ENCODE results near the gene ATF6. TPM values are rescaled to one million over a fixed set of nuclear protein-coding genes. Genes with fewer than 3 reads are reported as not detected.
"Not testable (repeated sequence)": the region's sequence is repeated elsewhere in the genome, so short reads cannot be mapped to it uniquely, and the experiment has no call there.

The ATF6 gene
- total RNA-seq, 1 donor from 2014 or later, result 14.6 TPM

GRCh38 chr1:161749509-161750407 is 16.4 kb upstream of the ATF6 start, which contains the start of gene DUSP12:
Gene DUSP12 (plus strand): TSS chr1:161749786. CDS start chr1:161749802, 16 bp downstream.
- Histone ChIP-seq H3K4me1 (ENCODE audit: control insufficient read depth in 3 of 3, insufficient read depth in 3 of 3, low read length in 3 of 3) (peaks cover 7 to 12% (median 11%) of the 10 kb centered on the region in 3 donors), H3K9me3 (ENCODE audit: control insufficient read depth in 3 of 3, low read length in 3 of 3) (no peaks in the 10 kb centered on the region), H3K27ac (ENCODE audit: low read depth, low read length) (peak within 1 kb of the TSS; percentile 59), H3K36me3 (ENCODE audit: control insufficient read depth in 3 of 3, insufficient read depth in 3 of 3, low read length in 3 of 3) (peaks cover 9 to 20% (median 15%) of the 10 kb centered on the region in 3 donors), H3K9ac (ENCODE audit: low read depth in 1 of 3, low read length in 3 of 3) (peak within 1 kb of the TSS; percentile 86 to 92 (median 88)), H3K4me3 (ENCODE audit: low read length in 3 of 3) (peak within 1 kb of the TSS; percentile 79 to 94 (median 92)), H3K27me3 (ENCODE audit: control insufficient read depth in 3 of 3, insufficient read depth in 3 of 3, low read length in 3 of 3) (no peaks in the 10 kb centered on the region)

DNA sequence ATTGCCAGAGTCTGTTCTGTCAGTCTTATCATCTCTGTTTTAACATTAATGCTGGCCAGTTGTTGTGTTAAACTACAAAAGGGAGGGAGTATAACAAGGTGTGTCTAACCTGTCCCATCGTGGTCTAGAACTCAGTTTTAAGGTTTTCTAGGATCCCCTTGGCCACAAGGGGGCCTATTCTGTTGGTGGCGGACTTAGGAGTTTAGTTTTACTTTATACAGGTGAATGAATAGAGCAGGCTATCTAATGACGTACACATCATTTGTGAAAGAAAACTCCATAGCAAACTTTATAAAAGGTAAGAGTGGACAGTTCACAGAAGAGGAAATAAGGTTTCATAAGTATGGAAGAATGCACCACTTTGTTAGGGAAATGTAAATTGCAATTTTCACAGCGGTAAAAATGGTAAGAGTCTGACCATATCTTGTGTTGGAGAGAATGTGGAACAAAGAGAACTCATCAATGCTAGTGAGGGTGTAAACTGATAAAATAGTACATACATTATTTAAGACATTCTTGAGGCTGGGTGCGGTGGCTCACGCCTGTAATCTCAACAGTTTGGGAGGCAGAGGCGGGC is 2.5 kb upstream of the ATF6 start:
- Histone ChIP-seq H3K27ac (ENCODE audit: low read depth, low read length) (no peak overlapping the region), H3K36me3 (ENCODE audit: control insufficient read depth in 3 of 3, insufficient read depth in 3 of 3, low read length in 3 of 3) (peaks cover 0 to 2% (median 0%) of the 10 kb centered on the region in 3 donors), H3K4me3 (ENCODE audit: low read length in 3 of 3) (no peak overlapping the region), H3K9ac (ENCODE audit: low read depth in 1 of 3, low read length in 3 of 3) (no peak overlapping the region), H3K9me3 (ENCODE audit: control insufficient read depth in 3 of 3, low read length in 3 of 3) (no peaks in the 10 kb centered on the region), H3K27me3 (ENCODE audit: control insufficient read depth in 3 of 3, insufficient read depth in 3 of 3, low read length in 3 of 3) (no peaks in the 10 kb centered on the region), H3K4me1 (ENCODE audit: control insufficient read depth in 3 of 3, insufficient read depth in 3 of 3, low read length in 3 of 3) (peaks cover 8 to 19% (median 10%) of the 10 kb centered on the region in 3 donors)

GRCh38 chr1:161768461-161768860 is 2.3 kb downstream of the ATF6 start:
- no peak overlapping the region for H3K9ac ChIP-seq (ENCODE audit: low read depth in 1 of 3, low read length in 3 of 3)
- H3K4me1 ChIP-seq (ENCODE audit: control insufficient read depth in 3 of 3, insufficient read depth in 3 of 3, low read length in 3 of 3), result peaks cover 16 to 19% (median 16%) of the 10 kb centered on the region in 3 donors
- no peaks in the 10 kb centered on the region for H3K36me3 ChIP-seq (ENCODE audit: control insufficient read depth in 3 of 3, insufficient read depth in 3 of 3, low read length in 3 of 3)
- H3K9me3 ChIP-seq (ENCODE audit: control insufficient read depth in 3 of 3, low read length in 3 of 3), result no peaks in the 10 kb centered on the region
- H3K27ac ChIP-seq (ENCODE audit: low read depth, low read length), result no peak overlapping the region
- H3K27me3 ChIP-seq (ENCODE audit: control insufficient read depth in 3 of 3, insufficient read depth in 3 of 3, low read length in 3 of 3), result no peaks in the 10 kb centered on the region
- H3K4me3 ChIP-seq (ENCODE audit: low read length in 3 of 3), result no peak overlapping the region

DNA sequence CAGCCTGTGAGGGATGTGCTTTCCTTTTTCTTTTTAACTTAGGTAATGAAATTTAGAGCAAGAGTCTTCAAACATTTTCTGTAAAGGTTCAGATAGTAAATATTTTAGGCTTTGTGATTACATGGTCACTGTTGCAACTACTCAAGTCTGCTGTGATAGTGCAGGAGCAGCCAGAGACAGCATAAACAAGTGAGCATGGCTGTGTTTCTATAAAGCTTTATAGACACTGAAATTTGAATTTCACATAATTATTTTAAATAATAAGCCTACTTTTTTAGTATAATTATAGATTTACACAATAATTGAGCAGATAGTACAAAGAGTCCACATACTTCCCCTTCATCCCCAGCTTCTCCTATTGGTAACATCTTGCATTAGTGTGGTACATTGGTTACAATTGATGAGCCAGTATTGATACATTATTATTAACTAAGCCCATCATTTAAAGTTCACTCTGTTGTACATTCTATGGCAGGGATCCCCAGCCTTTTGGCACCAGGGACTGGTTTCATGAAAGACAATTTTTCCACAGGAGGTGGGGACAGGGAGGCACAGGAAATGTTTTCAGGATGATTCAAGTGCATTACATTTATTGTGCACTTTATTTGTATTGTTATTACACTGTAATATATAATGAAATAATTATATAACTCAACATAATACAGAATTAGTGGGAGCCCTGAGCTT is 3.0 kb downstream of the ATF6 start:
- Histone ChIP-seq H3K27ac (ENCODE audit: low read depth, low read length) (no peak overlapping the region), H3K36me3 (ENCODE audit: control insufficient read depth in 3 of 3, insufficient read depth in 3 of 3, low read length in 3 of 3) (no peaks in the 10 kb centered on the region), H3K27me3 (ENCODE audit: control insufficient read depth in 3 of 3, insufficient read depth in 3 of 3, low read length in 3 of 3) (no peaks in the 10 kb centered on the region), H3K4me1 (ENCODE audit: control insufficient read depth in 3 of 3, insufficient read depth in 3 of 3, low read length in 3 of 3) (peaks cover 16 to 19% (median 16%) of the 10 kb centered on the region in 3 donors), H3K9me3 (ENCODE audit: control insufficient read depth in 3 of 3, low read length in 3 of 3) (no peaks in the 10 kb centered on the region), H3K4me3 (ENCODE audit: low read length in 3 of 3) (no peak overlapping the region), H3K9ac (ENCODE audit: low read depth in 1 of 3, low read length in 3 of 3) (no peak overlapping the region)

DNA sequence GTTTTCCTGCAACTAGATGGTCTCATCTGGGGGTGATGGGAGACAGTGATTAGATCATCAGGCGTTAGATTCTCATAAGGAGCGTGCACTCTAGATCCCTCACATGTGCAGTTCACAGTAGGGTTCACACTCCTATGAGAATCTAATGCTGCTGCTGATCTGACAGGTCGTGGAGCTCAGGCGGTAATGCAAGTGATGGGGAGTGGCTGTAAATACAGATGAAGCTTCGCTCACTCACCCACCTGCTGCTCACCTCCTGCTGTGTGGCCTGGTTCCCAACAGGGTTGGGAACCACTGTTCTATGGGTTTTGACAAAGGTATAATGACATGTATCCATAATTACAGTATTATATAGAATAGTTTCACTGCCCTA is 3.5 kb downstream of the ATF6 start:
- H3K27me3 ChIP-seq (ENCODE audit: control insufficient read depth in 3 of 3, insufficient read depth in 3 of 3, low read length in 3 of 3); H3K4me3 ChIP-seq (ENCODE audit: low read length in 3 of 3); H3K9me3 ChIP-seq (ENCODE audit: control insufficient read depth in 3 of 3, low read length in 3 of 3); H3K27ac ChIP-seq (ENCODE audit: low read depth, low read length); H3K36me3 ChIP-seq (ENCODE audit: control insufficient read depth in 3 of 3, insufficient read depth in 3 of 3, low read length in 3 of 3); H3K9ac ChIP-seq (ENCODE audit: low read depth in 1 of 3, low read length in 3 of 3): not testable (repeated sequence)
- peaks cover 16 to 19% (median 16%) of the 10 kb centered on the region in 3 donors for H3K4me1 ChIP-seq (ENCODE audit: control insufficient read depth in 3 of 3, insufficient read depth in 3 of 3, low read length in 3 of 3)

- H3K9ac ChIP-seq (ENCODE audit: low read depth in 1 of 3, low read length in 3 of 3), result no peak overlapping the region
- no peak overlapping the region for H3K27ac ChIP-seq (ENCODE audit: low read depth, low read length)
- H3K36me3 ChIP-seq (ENCODE audit: control insufficient read depth in 3 of 3, insufficient read depth in 3 of 3, low read length in 3 of 3), result no peaks in the 10 kb centered on the region
- H3K4me3 ChIP-seq (ENCODE audit: low read length in 3 of 3), result no peak overlapping the region
- peaks cover 16 to 19% (median 16%) of the 10 kb centered on the region in 3 donors for H3K4me1 ChIP-seq (ENCODE audit: control insufficient read depth in 3 of 3, insufficient read depth in 3 of 3, low read length in 3 of 3)
- H3K9me3 ChIP-seq (ENCODE audit: control insufficient read depth in 3 of 3, low read length in 3 of 3), result no peaks in the 10 kb centered on the region
- H3K27me3 ChIP-seq (ENCODE audit: control insufficient read depth in 3 of 3, insufficient read depth in 3 of 3, low read length in 3 of 3), result no peaks in the 10 kb centered on the region
These were observed 4.1 kb downstream of the ATF6 start for GRCh38 chr1:161770250-161770649.

DNA sequence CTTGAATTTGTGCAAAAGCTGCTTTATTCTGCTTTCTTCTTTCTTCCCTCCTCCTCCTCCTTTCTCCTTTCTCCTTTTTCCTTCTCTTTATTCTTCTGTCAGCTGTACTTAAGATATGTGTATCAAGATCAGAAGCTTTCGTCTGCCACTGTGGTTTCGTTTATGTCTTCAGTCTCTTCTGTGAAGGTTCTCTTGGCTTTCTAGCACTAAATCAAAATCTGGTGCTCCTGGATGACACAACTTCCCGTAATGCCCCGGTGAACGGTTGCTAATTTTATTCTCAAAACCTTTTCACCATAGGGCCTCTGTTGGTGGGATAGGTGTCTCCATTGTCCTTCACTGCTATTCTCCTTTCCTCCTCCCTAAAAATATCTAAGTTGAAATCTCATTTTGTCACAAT is 5.0 kb downstream of the ATF6 start:
- Histone ChIP-seq H3K9ac (ENCODE audit: low read depth in 1 of 3, low read length in 3 of 3) (no peak overlapping the region), H3K9me3 (ENCODE audit: control insufficient read depth in 3 of 3, low read length in 3 of 3) (no peaks in the 10 kb centered on the region), H3K27ac (ENCODE audit: low read depth, low read length) (peak overlapping the region; percentile 51), H3K4me3 (ENCODE audit: low read length in 3 of 3) (no peak overlapping the region), H3K36me3 (ENCODE audit: control insufficient read depth in 3 of 3, insufficient read depth in 3 of 3, low read length in 3 of 3) (no peaks in the 10 kb centered on the region), H3K27me3 (ENCODE audit: control insufficient read depth in 3 of 3, insufficient read depth in 3 of 3, low read length in 3 of 3) (no peaks in the 10 kb centered on the region), H3K4me1 (ENCODE audit: control insufficient read depth in 3 of 3, insufficient read depth in 3 of 3, low read length in 3 of 3) (peaks cover 16 to 19% (median 16%) of the 10 kb centered on the region in 3 donors)

DNA sequence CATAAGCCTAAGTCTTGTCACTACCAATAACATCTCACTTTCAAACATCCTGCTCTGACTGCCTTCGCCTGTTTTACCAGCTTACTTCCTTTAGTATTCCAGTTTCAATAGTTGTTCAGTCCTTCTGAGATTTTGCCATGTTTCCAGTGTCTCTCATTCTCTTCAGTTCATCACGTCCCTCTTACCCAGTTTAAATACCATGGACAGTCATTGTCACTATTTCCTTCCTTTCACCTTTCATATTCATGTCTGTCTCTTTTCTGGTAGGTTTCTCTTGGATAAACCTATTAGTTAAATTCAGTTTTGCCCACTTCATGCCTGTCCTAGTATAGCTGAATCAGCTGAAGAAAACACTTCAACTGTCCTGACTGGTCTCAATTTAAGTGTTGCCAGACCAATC is 5.9 kb downstream of the ATF6 start:
- peak overlapping the region; percentile 51 for H3K27ac ChIP-seq (ENCODE audit: low read depth, low read length)
- peaks cover 11 to 13% (median 13%) of the 10 kb centered on the region in 3 donors for H3K4me1 ChIP-seq (ENCODE audit: control insufficient read depth in 3 of 3, insufficient read depth in 3 of 3, low read length in 3 of 3)
- H3K27me3 ChIP-seq (ENCODE audit: control insufficient read depth in 3 of 3, insufficient read depth in 3 of 3, low read length in 3 of 3), result no peaks in the 10 kb centered on the region

GRCh38 chr1:161772397-161772796 is 6.3 kb downstream of the ATF6 start:
- Histone ChIP-seq H3K27ac (ENCODE audit: low read depth, low read length) (peak overlapping the region; percentile 51), H3K4me1 (ENCODE audit: control insufficient read depth in 3 of 3, insufficient read depth in 3 of 3, low read length in 3 of 3) (peaks cover 8 to 10% (median 9%) of the 10 kb centered on the region in 3 donors), H3K27me3 (ENCODE audit: control insufficient read depth in 3 of 3, insufficient read depth in 3 of 3, low read length in 3 of 3) (no peaks in the 10 kb centered on the region), H3K9me3 (ENCODE audit: control insufficient read depth in 3 of 3, low read length in 3 of 3) (no peaks in the 10 kb centered on the region), H3K9ac (ENCODE audit: low read depth in 1 of 3, low read length in 3 of 3) (peak overlapping the region in 1 of 3 donors; percentile 7), H3K36me3 (ENCODE audit: control insufficient read depth in 3 of 3, insufficient read depth in 3 of 3, low read length in 3 of 3) (no peaks in the 10 kb centered on the region), H3K4me3 (ENCODE audit: low read length in 3 of 3) (no peak overlapping the region)

More for the DNA sequence above, 5.9 kb downstream of the ATF6 start:
- Histone ChIP-seq H3K9me3 (ENCODE audit: control insufficient read depth in 3 of 3, low read length in 3 of 3) (no peaks in the 10 kb centered on the region), H3K36me3 (ENCODE audit: control insufficient read depth in 3 of 3, insufficient read depth in 3 of 3, low read length in 3 of 3) (no peaks in the 10 kb centered on the region), H3K4me3 (ENCODE audit: low read length in 3 of 3) (no peak overlapping the region), H3K9ac (ENCODE audit: low read depth in 1 of 3, low read length in 3 of 3) (peak overlapping the region in 1 of 3 donors; percentile 7)
